Measurements from ENCODE around the gene HRH3.

The HRH3 gene

DNA sequence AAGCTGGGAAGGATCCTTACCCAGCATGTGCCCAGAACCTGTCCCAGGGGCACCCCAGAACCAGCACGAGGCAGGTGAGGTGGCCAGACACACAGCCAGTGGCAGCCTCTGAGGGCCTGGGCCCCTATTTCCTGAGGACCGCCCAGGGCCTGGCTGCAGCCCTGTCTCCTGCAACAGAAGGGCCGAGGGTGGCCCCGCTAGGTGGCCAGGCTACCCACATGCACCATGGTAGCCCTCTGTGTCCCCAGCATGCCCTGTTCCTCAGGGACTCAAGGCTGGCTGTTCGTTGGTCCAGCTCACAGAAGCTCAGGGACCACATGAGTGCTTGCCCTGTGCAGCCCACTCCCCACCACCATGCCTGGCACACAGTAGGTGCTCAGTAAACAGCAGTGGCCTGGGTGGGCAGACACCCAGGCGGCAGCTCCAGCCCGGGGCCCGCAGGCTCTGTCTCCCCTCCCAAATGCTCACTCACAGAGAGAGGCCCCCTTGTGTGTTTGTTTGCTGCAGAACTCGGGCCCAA is 8.2 kb downstream of the HRH3 start:
- no peak for TF ChIP-seq TAF1 (IDR thresholded peaks at IDR 0.05; ENCODE audit: borderline replicate concordance, low read depth, low read length)
- no peak for FAIRE-seq
- DNase-seq (ENCODE audit: insufficient read length) = no peak

DNA sequence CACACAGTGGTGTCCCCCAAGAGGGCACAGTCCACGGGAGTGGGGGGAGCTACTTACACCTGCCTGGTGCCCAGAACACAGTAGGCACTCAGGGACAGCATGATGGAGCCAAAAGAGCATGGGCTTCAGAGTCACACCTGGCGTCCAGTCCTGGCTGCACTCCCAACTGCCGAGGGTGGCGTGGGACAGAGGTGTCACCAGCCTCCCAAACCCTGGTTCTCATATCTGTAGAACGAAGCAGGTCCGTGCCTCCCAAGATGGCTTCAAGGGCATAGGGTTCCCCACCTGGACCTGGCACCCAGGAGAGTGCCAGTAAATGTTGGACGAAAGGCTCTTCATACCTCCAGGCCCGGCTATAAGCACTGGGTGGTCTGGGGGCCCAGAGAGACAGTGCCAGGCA is 8.9 kb downstream of the HRH3 start:
- FAIRE-seq (no peak), DNase-seq (ENCODE audit: insufficient read length) (no peak)
- TF ChIP-seq POLR2AphosphoS5 (IDR thresholded peaks at IDR 0.05; ENCODE audit: low read depth, low read length) = no peak
- no peak for TF ChIP-seq POLR2A (IDR thresholded peaks at IDR 0.05; ENCODE audit: low read depth, low read length)
- TF ChIP-seq TAF1 (IDR thresholded peaks at IDR 0.05; ENCODE audit: borderline replicate concordance, low read depth, low read length) = no peak

DNA sequence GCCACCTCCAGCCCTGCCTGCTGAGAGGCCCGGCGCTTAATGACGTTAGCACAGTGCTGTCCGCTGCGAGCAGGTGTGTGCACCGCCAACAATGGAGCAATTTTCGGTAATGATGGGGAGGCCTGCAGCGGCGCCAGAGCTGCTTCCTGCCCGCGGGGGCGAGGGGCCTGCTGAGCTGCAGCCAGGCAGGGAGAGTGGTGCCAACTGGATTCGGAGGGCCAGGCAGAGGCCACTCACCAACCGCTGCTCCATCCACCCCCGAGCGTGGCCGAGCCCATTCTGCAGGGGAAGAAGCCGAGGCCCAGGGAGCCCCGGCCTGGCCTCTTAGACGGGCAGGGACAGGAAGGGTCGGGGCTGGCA is 9.6 kb downstream of the HRH3 start:
- TF ChIP-seq POLR2A (IDR thresholded peaks at IDR 0.05; ENCODE audit: low read depth, low read length) (no peak), POLR2AphosphoS5 (IDR thresholded peaks at IDR 0.05; ENCODE audit: low read depth, low read length) (no peak), TAF1 (IDR thresholded peaks at IDR 0.05; ENCODE audit: borderline replicate concordance, low read depth, low read length) (no peak)
- FAIRE-seq (no peak), DNase-seq (ENCODE audit: insufficient read length) (no peak)

DNA sequence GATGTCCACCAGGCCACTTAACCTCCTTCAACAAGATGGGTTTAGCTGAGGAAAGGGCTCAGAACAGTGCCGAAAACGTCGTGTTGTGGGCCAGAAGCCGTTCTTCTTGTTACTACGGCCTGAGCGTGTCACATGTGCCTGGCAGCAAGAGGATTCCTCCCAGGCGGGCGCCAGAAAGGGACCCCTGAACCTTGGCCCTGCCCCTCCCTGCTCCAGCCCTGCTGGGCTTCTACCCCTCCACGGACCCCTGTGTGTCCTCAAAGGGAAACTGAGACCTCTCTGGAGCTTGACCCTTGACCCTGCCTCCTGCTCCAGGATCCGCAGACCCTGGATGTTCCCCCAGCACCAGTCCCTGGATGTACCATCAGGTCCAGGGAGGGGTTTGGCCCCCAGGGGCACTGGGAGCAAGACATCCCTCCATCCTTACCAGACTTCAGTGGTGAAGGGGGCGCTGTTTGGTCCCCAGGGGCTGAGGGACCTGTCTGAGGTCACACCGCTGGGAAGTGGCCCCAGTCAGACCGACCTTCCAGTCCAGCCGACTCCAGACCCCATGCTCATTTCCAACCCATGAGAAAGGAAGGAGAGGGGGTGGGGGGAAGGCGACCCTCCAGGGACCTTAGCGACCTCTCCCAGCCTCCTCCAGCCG is 10.1 kb downstream of the HRH3 start:
- FAIRE-seq (no peak), DNase-seq (ENCODE audit: insufficient read length) (no peak)
- no peak for TF ChIP-seq POLR2AphosphoS5 (IDR thresholded peaks at IDR 0.05; ENCODE audit: low read depth, low read length)
- TF ChIP-seq TAF1 (IDR thresholded peaks at IDR 0.05; ENCODE audit: borderline replicate concordance, low read depth, low read length) = no peak
- TF ChIP-seq POLR2A (IDR thresholded peaks at IDR 0.05; ENCODE audit: low read depth, low read length) = no peak

DNA sequence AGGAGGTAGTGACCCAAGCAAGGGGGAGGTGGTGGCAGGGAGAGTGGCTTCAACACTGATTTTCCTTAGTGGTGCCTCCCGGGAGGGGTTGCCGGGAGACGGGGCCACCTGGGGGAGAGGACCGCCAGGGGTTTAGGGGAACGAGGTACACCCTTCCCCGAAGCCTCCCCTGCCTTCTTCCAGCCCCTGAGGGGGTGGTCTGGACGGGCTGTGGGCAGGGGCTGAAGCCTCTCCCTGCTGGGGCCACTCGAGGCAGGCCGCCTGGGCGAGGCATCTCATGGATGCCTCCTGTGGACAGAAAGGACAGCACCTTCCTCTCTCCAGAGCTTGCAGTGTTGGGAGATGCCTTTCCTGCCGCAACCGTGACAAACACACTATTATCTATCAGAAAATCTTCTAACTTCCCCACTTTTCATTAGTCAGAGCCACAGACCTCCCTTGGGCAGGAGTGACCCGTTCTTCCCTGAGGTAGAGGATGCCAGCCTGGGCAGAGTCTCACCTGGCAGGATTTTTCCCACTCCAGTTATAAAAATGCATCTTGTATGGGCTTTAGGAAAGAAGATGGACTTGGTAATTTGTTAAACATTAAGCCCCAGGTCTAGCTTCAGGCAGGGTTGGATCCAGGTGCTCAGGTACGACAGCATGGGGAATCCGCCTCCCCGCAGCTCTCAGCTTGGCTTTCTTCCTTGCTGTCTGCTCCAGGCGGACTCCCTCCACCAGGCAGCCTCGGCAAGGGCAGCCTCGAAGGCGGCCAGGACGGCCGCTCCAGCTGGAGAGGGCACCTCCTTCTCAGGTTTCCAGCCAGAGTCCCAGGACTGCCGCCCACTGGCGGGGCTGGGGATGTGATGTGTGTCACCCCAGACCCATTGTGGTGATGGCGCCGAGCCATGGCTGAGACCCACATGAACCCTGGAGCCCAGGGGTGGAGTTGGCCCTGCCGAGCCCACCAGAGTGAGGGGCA is 11.0 kb downstream of the HRH3 start:
- DNase-seq (ENCODE audit: insufficient read length) (no peak), FAIRE-seq (no peak)
- TF ChIP-seq POLR2A (IDR thresholded peaks at IDR 0.05; ENCODE audit: low read depth, low read length) = no peak
- TF ChIP-seq POLR2AphosphoS5 (IDR thresholded peaks at IDR 0.05; ENCODE audit: low read depth, low read length) = no peak
- no peak for TF ChIP-seq TAF1 (IDR thresholded peaks at IDR 0.05; ENCODE audit: borderline replicate concordance, low read depth, low read length)

DNA sequence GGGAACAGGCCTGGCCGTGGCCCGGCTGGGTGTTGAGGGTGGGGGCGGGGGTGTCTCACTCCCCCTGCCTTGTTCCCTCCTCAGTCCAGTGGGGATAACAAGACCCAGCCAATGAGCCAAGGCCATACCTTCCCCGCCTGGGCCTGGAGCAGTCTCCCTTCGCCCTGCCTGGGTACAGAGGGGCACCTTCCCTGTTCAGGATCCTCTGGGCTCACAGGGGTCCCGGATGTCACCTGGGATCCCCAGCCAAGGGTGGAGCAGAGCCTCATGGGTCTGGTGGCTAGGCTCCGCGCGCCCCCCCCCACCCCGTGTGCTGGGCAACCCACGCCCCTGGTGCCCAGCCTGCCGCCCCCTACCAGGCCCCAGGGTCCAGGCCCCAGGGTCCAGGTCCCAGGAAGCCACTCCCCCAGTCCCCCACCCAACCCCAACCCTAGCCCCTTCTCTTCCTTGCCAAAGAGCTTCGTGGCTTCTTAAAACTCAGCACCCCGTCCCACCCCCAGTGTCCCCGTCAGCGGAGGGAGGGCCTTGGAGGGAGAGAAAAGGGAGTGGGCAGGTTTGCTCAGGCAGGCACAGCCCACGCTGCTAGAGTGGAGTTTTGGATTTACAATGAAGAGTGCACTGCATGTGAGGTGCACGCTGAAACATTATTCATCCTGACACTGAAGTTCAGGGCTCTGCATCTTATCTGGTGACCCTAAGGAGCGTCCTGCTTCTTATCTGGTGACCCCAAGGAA is 11.8 kb downstream of the HRH3 start:
- FAIRE-seq (no peak), DNase-seq (ENCODE audit: insufficient read length) (no peak)
- TF ChIP-seq POLR2AphosphoS5 (IDR thresholded peaks at IDR 0.05; ENCODE audit: low read depth, low read length) (no peak), POLR2A (IDR thresholded peaks at IDR 0.05; ENCODE audit: low read depth, low read length) (no peak), TAF1 (IDR thresholded peaks at IDR 0.05; ENCODE audit: borderline replicate concordance, low read depth, low read length) (no peak)

DNA sequence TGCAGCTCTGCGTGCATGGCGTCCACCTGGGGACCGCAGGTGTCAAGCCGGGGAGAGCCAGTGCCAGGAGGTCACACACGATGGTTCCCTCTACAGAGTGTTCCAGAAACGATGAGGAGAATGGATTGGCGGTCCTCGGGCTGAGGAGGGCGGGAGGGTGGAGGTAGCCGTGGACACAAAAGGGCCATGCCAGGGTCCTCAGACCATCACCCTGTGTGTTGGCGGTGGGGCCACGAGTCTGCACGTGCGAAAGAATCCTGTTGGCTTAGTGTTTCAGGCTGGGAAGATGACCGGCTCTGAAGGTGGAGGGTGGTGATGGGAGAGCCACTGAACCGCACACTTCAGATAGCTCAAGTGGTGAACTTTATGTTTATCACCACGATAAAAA is 13.7 kb downstream of the HRH3 start:
- FAIRE-seq (no peak), DNase-seq (ENCODE audit: insufficient read length) (no peak)
- TF ChIP-seq TAF1 (IDR thresholded peaks at IDR 0.05; ENCODE audit: borderline replicate concordance, low read depth, low read length) (no peak), POLR2AphosphoS5 (IDR thresholded peaks at IDR 0.05; ENCODE audit: low read depth, low read length) (no peak), POLR2A (IDR thresholded peaks at IDR 0.05; ENCODE audit: low read depth, low read length) (no peak)

DNA sequence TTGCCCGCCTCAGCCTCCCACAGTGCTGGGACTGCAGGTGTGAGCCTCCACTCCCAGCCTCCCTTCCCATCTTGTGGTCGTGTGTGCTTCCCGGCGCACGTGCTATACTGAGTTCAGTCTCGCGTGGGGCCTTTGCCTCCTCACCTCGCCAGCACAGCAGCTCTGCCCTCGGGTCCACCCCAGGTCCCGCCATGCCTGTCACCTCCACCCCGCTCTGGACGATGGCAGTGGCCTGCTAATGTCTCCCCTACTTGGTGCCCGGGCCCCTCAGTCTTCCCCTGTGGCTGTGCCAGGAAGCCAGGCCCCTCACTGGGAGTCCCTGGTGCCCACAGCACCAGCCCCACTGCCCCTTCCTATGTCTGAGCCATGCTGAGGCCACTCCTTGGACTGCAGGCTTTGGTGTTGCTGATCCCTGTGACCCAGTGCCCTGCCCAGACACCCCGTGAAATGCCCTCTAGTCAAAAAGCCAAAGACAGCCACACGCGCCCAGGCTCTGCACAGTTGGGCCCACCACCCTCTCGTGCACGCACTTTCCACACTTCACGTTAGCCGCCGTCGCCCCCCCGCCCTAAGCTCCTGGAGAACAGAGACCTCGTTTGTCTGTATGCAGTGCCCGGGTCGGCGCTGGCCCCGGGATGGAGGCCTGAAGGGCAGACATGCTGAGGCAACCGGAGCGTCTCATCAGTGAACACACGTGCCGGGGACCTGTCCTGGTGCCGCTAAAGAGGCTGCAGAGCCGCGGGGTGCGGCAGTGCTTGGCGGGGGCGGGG is 14.3 kb downstream of the HRH3 start:
- DNase-seq (ENCODE audit: insufficient read length) (no peak), FAIRE-seq (no peak)
- TF ChIP-seq TAF1 (IDR thresholded peaks at IDR 0.05; ENCODE audit: borderline replicate concordance, low read depth, low read length) = no peak
- TF ChIP-seq POLR2AphosphoS5 (IDR thresholded peaks at IDR 0.05; ENCODE audit: low read depth, low read length) = no peak

DNA sequence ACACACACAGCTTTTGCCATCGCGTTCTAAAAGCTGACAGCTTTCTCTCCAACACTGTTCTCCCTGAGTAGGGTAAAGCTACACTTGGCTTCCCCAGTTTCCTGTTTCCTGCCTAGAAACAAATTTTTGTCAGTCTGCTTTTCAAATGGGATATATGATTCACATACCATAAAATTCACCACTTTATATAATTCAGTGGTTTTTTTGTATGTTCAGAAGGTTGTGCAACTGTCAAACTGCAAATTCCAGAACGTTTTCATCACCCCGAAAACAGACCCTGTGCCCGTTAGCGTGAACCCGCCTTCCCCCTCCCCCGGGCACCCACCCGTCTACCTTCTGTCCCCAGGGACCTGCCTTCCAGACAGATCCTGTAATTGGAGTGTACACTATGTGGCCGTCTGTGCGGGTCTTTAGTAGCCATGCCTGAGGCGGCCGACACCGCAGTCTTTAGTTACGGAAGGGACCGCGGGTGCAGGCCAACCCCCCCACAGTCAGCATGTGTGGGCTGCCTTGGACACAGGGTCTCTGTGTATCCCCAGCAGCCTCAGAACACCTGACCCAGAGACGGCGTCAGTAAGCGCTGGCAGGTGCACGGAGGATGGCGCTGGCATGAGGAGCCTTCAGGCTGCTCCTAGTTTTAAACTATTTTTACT is 16.6 kb downstream of the HRH3 start:
- no peak for DNase-seq (ENCODE audit: insufficient read length)

DNA sequence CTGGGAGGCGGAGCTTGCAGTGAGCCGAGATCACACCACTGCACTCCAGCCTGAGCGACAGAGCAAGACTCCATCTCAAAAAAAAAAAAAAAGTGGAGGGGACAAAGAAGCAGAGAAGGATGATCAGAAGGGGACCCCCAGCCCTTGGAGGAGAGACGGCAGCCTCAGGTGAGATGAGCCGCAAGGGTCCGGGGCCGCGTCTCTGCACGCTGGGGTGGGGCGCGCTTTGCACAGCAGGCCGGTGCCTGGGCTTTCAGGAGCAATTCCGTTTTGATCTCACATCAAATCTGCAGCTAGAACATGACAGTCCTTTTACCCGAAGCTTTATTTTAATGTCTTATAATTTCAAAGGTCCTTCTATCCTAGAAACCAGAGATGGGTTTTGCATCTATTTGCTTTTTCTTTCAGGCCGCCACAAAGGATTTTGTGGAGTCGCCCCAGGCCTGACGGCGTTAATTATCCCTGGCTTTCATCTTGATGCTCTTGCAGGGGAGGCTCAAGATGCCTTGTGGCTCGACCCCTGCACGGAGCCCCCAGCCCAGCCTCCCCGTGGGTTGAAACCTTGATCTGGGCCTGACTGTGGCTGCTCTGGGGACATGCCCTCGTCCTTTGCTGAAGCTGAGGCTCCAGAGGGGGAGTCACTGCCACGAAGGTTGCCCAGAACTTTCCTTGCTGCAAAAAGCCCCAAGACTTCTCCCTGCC is 17.3 kb downstream of the HRH3 start:
- no peak for FAIRE-seq
- no peak for TF ChIP-seq TAF1 (IDR thresholded peaks at IDR 0.05; ENCODE audit: borderline replicate concordance, low read depth, low read length)
- TF ChIP-seq POLR2AphosphoS5 (IDR thresholded peaks at IDR 0.05; ENCODE audit: low read depth, low read length) = no peak
- TF ChIP-seq POLR2A (IDR thresholded peaks at IDR 0.05; ENCODE audit: low read depth, low read length) = no peak
- no peak for DNase-seq (ENCODE audit: insufficient read length)

More for the DNA sequence above, 16.6 kb downstream of the HRH3 start:
- no peak for TF ChIP-seq TAF1 (IDR thresholded peaks at IDR 0.05; ENCODE audit: borderline replicate concordance, low read depth, low read length)
- FAIRE-seq = no peak

Measured in GM12892 (cell line).